ENCODE data around the gene CCM2.

GRCh38 chr7:45084901-45085618 lies 85.1 kb downstream of the CCM2 start:
- TF ChIP-seq, protein P1, sequence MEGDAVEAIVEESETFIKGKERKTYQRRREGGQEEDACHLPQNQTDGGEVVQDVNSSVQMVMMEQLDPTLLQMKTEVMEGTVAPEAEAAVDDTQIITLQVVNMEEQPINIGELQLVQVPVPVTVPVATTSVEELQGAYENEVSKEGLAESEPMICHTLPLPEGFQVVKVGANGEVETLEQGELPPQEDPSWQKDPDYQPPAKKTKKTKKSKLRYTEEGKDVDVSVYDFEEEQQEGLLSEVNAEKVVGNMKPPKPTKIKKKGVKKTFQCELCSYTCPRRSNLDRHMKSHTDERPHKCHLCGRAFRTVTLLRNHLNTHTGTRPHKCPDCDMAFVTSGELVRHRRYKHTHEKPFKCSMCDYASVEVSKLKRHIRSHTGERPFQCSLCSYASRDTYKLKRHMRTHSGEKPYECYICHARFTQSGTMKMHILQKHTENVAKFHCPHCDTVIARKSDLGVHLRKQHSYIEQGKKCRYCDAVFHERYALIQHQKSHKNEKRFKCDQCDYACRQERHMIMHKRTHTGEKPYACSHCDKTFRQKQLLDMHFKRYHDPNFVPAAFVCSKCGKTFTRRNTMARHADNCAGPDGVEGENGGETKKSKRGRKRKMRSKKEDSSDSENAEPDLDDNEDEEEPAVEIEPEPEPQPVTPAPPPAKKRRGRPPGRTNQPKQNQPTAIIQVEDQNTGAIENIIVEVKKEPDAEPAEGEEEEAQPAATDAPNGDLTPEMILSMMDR (conservative IDR thresholded peaks at IDR 0.05) = no peak
- TF ChIP-seq ZFX (IDR thresholded peaks at IDR 0.05) = no peak
